HG03571 (cell line): ENCODE measurements around the gene COL20A1.

Experiments
- ATAC-seq: cut with Tn5 transposase; IDR thresholded peaks from one replicate; pipeline ENCODE4 v1.9.1; 2021; ENCODE audit not compliant: unreplicated experiment

COL20A1 gene

GRCh38 chr20:63277466-63278272, 15.3 kb upstream of the COL20A1 start:
- ATAC-seq = no peak

DNA sequence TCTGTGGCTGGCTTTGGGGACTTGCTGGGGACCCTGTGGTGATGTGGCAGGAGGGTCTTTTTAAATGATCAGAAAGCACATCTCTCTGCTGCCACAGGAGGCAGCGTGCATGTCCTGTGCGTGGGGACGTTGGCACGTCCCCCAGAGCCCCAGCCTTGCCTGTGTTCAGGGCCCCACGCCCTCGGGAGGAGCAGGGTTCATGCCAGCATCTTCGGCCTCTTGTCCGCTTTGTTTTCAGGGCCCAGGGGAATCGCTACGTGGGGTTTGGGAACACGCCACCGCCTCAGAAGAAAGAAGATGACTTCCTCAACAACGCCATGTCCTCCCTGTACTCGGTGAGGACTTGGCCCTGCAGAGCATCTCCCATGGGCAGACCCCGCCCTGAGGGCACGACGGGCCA, 14.3 kb upstream of the COL20A1 start:
- no peak for ATAC-seq

GRCh38 chr20:63279931-63280330, 13.1 kb upstream of the COL20A1 start:
- no peak for ATAC-seq

DNA sequence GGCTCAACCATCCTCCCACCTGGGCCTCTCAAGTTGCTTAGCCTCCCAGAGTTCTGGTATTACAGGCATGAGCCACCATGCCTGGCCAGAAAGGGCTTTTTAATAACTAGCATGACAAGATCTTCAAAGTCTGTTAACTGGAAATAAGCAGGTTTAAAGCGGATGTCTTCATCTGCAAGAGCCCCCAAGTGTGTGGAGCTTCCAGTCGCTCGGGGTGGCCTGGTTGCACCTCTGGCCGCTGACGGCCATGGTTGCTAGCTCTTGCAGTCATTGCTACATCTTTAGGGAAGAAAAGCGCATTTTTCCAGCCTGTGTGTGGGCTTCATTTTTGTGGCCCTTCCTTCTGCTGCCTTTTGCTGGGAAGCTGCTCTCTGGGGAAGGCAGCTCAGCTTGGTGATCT, 12.6 kb upstream of the COL20A1 start:
- ATAC-seq = no peak

- ATAC-seq = no peak
These were observed 11.9 kb upstream of the COL20A1 start for GRCh38 chr20:63280929-63281545.

DNA sequence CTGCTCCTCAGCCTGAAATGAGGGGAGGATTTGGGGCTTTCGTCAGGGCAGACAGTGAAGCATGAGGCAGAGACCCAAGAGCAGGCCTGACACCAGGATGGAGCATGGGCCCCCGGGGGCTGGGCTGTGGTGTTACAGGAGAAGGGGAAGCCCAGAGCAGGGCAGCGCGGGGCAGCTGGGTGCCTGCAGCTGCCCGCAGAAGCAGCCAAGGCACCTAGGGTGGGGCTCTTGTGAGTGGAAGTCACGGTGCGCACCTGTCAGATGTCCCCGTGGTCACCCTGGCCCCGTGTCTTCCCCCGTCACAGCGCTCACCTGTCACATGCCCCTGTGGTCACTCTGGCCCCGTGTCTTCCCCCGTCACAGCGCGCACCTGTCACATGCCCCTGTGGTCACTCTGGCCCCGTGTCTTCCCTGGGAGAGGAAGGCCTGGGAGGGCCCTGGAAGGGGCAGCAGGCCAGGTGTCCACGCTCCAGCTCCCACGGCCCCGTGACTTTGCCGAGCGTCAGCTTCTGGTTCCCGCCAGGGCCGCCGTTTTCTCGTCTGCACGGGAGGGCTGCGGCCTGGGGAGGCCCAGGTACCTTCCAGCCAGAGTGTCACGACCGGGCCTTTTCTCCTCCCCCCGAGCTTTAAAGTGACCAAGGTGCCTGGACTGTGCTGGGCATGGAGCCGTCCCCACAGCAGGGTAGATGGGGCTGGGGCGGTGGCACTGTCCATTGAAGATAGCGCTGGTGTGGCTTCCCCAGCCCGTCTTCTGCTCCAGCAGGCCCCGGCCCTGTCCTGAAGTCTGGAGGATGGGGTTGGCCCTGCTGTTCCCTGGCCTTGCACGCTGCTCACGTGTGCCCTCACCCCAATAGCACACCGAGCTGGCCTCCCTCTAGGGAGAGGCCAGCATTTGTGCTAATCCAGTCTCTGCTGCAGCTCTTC, 11.0 kb upstream of the COL20A1 start:
- ATAC-seq = no peak

GRCh38 chr20:63282946-63283345, 10.0 kb upstream of the COL20A1 start:
- ATAC-seq = no peak

GRCh38 chr20:63283397-63284082, 9.4 kb upstream of the COL20A1 start:
- ATAC-seq = no peak

DNA sequence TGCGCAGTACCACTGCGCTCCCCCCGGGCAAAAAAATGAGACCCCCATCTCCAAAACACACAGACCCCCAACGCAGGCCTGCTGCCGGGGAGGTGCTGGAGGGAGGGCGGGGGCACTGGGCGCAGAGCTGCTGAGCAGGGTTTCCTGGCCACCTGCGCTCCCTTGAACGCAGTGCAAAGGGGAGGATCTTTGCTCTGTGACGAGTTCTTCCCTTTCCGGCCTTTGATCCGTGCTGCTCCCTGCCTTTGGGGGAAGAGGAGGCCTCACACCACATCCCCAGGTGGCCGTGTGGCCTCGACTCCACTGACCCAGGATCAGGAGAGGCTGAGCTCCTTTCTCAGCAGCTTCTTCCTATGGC, 8.9 kb upstream of the COL20A1 start:
- no peak for ATAC-seq

GRCh38 chr20:63284544-63284949, 8.4 kb upstream of the COL20A1 start:
- ATAC-seq = no peak

DNA sequence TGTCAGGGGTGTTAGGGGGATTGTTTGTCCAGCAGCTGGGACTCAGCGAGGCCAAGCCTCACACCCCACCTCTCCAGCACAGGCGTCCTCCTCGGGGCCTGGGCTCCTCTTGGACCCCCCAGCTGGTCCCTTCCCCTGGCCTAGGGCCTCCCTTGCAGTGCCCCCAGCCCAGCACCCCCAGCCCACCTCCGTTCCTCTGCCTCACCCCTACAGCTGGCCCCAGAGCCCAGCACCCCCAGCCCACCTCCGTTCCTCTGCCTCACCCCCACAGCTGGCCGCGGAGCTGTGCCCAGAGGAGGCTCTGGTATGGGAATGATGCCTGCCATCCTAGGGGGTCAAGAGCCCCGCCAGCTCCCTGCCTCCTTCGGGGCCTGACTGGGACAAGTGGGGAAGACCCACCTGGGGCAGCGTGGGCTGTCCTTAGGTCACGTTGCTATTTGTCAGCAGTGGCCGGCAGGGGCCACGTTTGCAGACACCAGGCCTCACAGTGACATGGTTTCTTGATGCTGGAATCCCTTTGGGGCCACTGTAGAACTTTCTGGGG, 7.9 kb upstream of the COL20A1 start:
- ATAC-seq = no peak

- ATAC-seq = no peak
These were observed 7.1 kb upstream of the COL20A1 start for GRCh38 chr20:63285636-63286615.

GRCh38 chr20:63286781-63287696, 5.9 kb upstream of the COL20A1 start:
- ATAC-seq = no peak

DNA sequence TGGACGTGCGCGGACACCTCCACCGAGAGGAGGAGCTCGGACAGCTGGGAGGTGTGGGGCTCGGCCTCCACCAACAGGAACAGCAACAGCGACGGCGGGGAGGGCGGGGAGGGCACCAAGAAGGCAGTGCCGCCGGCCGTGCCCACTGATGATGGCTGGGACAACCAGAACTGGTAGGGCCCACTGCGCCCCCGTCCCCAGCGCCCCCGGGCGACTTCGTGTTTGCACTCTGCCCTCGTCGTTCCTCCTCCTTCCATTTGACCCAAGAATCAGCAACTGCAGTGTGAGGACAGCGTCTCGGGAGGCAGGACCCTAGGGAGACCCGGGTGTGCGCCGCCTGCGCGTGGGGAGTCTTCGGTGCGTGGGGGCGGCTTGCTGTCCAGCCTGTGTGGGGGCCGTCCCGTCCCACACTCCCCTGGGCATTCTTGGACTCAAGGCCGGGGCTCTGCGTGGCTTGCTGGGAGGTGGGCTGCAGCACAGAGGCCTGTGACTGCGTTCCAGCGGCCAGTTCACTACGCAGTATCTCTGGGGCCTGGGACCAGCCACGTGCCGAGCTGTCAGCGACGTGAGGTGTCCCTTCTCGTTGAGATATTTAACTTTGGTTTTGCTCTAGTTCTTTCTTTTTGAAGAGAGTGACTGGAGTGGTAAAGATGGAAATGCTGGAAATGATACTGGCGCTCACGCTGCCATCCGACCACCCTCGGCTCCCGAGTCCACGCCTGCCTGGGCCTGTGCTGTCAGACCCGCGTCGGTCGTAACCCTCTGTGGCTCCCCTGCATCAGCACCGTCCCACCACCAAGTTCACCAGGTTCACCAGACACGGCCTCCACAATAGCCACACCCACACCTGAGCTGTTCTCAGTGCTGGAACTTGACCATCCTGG, 5.0 kb upstream of the COL20A1 start:
- ATAC-seq = no peak

GRCh38 chr20:63288581-63289251, 4.3 kb upstream of the COL20A1 start:
- ATAC-seq = no peak

GRCh38 chr20:63289311-63290135, 3.5 kb upstream of the COL20A1 start:
- no peak for ATAC-seq
